Measurements from ENCODE around the gene LRP1B.

GRCh38 chr2:141647353-141647752 lies 483.5 kb downstream of the LRP1B start:
- TF ChIP-seq CTCF (IDR thresholded peaks at IDR 0.05; ENCODE audit: low read depth, low read length, poor library complexity, severe bottlenecking) (no peak), EZH2phosphoT487 (IDR thresholded peaks at IDR 0.05; ENCODE audit: borderline replicate concordance, low read length) (no peak)
